Ovary (tissue), 9 donors: Measurements from ENCODE around the gene SENP6. TPM values are rescaled to one million over a fixed set of nuclear protein-coding genes. Genes with fewer than 3 reads are reported as not detected.
"Not testable (repeated sequence)": the region's sequence is repeated elsewhere in the genome, so short reads cannot be mapped to it uniquely, and the experiment has no call there.

Source experiments
- DNase-seq, 5 donors: peaks; one replicate each; pipeline ENCODE4 v3.0.0-alpha.2; 2019 to 2020
- H3K27ac ChIP-seq, 2 donors: fragments of 200-600 bp; one replicate each; pipeline versions ENCODE4 v1.5.1 to v1.8.0; 2019 to 2022
- H3K27me3 ChIP-seq: fragments of 200-600 bp; one replicate; pipeline ENCODE4 v1.8.0; 2022
- H3K36me3 ChIP-seq: fragments of 200-600 bp; sonication (generic); one replicate; pipeline ENCODE4 v1.5.1; 2019
- H3K4me1 ChIP-seq: one replicate; pipeline ENCODE4 v1.8.1; 2013; ENCODE audit warnings: mild to moderate bottlenecking, moderate library complexity; ENCODE audit not compliant: insufficient read depth
- H3K4me3 ChIP-seq: fragments of 200-600 bp; sonication (generic); one replicate; pipeline ENCODE4 v1.5.1; 2017
- H3K9me3 ChIP-seq, 2 donors: fragments of 200-600 bp in 1 of 2; sonication (generic) in 1 of 2; one replicate each; pipeline versions ENCODE4 v1.5.1 to v1.8.1; 2013 to 2019; ENCODE audit warnings: mild to moderate bottlenecking in 1 of 2, moderate library complexity in 1 of 2
- EP300 ChIP-seq: sonication (generic); formaldehyde crosslinking; IDR thresholded peaks from one replicate; pipeline ENCODE4 v1.6.1; 2017; ENCODE audit warnings: antibody characterized with exemption
- POLR2A ChIP-seq: fragments of 450-650 bp; IDR thresholded peaks from one replicate; pipeline ENCODE4 v1.6.1; 2017; ENCODE audit warnings: antibody characterized with exemption, mild to moderate bottlenecking, moderate library complexity
- WGBS, 3 donors: extraction: QIAGEN DNeasy Blood & Tissue Kit in 1 of 3; methylation state at CpG; one replicate each; pipeline versions ENCODE4 v1.1.5 to v1.1.7; 2013 to 2017; 5-methylcytosine and 5-hydroxymethylcytosine counted together
- intact Hi-C, 4 donors: fragments of 100-400 bp; cut with DNase I; formaldehyde crosslinking; loops; one replicate each; pipeline versions ENCODE4 v1.11.0 to v1.15.1; 2022 to 2023
- polyA plus RNA-seq, 2 donors: library from polyadenylated mRNA; stranded (reverse); fragments of 200-250 nt in 1 of 2; fragments of 350-450 nt in 1 of 2; fragmentation: Illumina TruSeq in 1 of 2; extraction: RNeasy Lipid Tissue Mini Kit (QIAGEN cat#74804) in 1 of 2; gene quantifications; one replicate each; pipeline ENCODE4 v1.2.3, GENCODE V29; 2013 to 2014
- total RNA-seq, 7 donors: library from RNA; depleted of rRNA in 2 of 7; stranded (reverse); fragments of >200 nt in 2 of 7; fragmentation: NEBNext Ultra II Directional in 3 of 7; extraction: Animal tissue kit (Norgen Biotek cat#: 25700) in 3 of 7; gene quantifications; one replicate each; pipeline versions ENCODE4 v1.1.0 to v1.2.4, GENCODE V29; 2016 to 2023
- TF ChIP-seq, protein P1 (sequence below), 3 donors: fragments of 450-650 bp in 2 of 3; fragments of 200-600 bp in 1 of 3; IDR thresholded peaks; one replicate each; pipeline versions ENCODE4 v1.5.1 to v1.8.0; 2016 to 2022; ENCODE audit warnings: antibody characterized with exemption in 3 of 3, mild to moderate bottlenecking in 1 of 3
- donor health status: DM: no; HTN: no; CAD: no; lungs with moderate emphysema.
- donor health status: DM: no; HTN: no; CAD: no.
- donor health status: Bipolar disorder and iron deficiency.
- donor health status: DM: yes; HTN: yes; CAD: no.
- donor health status: DM: no; HTN: no; CAD: no.
- donor health status: DM: yes; HTN: yes; CAD: no.

The SENP6 gene
- total and polyA plus RNA-seq, 9 donors = 43.0 to 158 (median 132) TPM

DNA sequence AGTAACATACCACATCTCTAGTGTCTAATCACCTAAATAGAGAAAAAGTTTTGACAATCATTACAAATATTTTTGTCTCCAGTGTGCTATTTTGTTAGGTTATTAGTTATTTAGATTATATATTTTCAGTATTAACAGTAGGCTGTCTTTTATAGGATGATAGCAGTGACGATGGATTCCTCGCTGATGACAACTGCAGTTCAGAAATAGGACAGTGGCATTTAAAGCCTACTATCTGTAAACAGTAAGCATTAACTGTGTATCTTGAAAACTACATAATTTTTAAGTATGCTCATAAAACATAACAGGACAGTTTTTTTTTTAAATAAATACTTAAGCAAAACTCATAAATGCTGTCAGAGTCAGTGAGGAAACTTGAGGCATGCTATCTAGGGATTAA, 109.5 kb downstream of the SENP6 start:
- 73 to 87% (median 82%) methylated on average over 2 of the region's 2 CpGs for WGBS, 3 donors

DNA sequence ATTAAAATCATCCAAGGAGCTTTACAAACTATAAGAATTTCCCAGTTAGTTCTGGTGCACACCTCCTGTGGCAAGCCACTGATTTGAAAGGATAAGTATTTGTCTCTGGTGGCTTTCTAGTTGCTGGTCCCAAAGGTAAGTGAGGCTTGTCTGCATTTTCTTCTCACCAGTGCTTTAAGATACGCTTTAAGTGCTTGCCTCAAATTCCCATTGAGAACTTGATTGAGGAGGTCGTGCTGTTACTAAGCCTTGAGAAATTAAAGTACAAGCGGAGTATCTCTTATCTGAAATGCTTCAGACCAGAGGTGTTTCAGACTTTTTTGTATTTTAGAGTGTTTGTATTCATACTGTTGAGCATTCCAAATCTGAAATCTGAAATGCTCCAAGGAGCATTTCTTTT, 117.5 kb downstream of the SENP6 start:
- no peaks in the 10 kb centered on the region for H3K9me3 ChIP-seq
- H3K4me3 ChIP-seq = no peak overlapping the region
- no peak for DNase-seq
- WGBS, 3 donors = 89 to 92% (median 92%) methylated on average over 3 of the region's 3 CpGs
- H3K27me3 ChIP-seq = no peaks in the 10 kb centered on the region
- no peaks in the 10 kb centered on the region for H3K4me1 ChIP-seq
- no peak for TF ChIP-seq EP300
- no peak for TF ChIP-seq POLR2A
- TF ChIP-seq, protein P1, sequence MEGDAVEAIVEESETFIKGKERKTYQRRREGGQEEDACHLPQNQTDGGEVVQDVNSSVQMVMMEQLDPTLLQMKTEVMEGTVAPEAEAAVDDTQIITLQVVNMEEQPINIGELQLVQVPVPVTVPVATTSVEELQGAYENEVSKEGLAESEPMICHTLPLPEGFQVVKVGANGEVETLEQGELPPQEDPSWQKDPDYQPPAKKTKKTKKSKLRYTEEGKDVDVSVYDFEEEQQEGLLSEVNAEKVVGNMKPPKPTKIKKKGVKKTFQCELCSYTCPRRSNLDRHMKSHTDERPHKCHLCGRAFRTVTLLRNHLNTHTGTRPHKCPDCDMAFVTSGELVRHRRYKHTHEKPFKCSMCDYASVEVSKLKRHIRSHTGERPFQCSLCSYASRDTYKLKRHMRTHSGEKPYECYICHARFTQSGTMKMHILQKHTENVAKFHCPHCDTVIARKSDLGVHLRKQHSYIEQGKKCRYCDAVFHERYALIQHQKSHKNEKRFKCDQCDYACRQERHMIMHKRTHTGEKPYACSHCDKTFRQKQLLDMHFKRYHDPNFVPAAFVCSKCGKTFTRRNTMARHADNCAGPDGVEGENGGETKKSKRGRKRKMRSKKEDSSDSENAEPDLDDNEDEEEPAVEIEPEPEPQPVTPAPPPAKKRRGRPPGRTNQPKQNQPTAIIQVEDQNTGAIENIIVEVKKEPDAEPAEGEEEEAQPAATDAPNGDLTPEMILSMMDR (IDR thresholded peaks at IDR 0.05) = no peak
- H3K27ac ChIP-seq = no peak overlapping the region
- intact Hi-C loops = no loop called here
- no peaks in the 10 kb centered on the region for H3K36me3 ChIP-seq

More for the DNA sequence above, 109.5 kb downstream of the SENP6 start:
- intact Hi-C loops = no loop called here
- H3K36me3 ChIP-seq = no peaks in the 10 kb centered on the region
- no peaks in the 10 kb centered on the region for H3K27me3 ChIP-seq
- DNase-seq = no peak
- H3K4me1 ChIP-seq = no peaks in the 10 kb centered on the region
- no peak overlapping the region for H3K4me3 ChIP-seq
- TF ChIP-seq EP300 (no peak), POLR2A (no peak)
- TF ChIP-seq, protein P1 (IDR thresholded peaks at IDR 0.05) = no peak
- no peak overlapping the region for H3K27ac ChIP-seq
- H3K9me3 ChIP-seq = no peaks in the 10 kb centered on the region

DNA sequence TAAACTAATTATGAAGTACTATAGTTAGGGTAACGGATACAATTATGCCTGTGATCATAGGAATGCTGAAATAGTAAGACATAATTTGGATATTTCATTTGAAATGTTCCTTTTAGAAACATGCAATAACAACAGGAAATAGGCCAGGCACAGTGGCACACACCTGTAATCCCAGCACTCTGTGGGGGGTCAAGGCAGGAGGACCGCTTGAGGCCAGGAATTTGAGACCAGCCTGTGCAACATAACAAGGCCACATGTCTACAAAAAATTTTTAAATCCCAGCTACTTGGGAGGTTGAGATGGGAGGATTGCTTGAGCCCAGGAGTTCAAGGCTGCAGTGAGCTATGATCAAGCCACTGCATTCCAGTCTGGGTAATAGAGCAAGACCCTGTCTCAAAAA, 121.7 kb downstream of the SENP6 start:
- H3K4me3 ChIP-seq = no peak overlapping the region
- TF ChIP-seq, protein P1 (IDR thresholded peaks at IDR 0.05) = no peak
- TF ChIP-seq EP300 = no peak
- TF ChIP-seq POLR2A = no peak
- no peaks in the 10 kb centered on the region for H3K36me3 ChIP-seq
- no peaks in the 10 kb centered on the region for H3K9me3 ChIP-seq
- H3K4me1 ChIP-seq = peaks cover 1% of the 10 kb centered on the region
- DNase-seq = no peak
- 37 to 53% (median 38%) methylated on average over 2 of the region's 2 CpGs for WGBS, 3 donors
- no peaks in the 10 kb centered on the region for H3K27me3 ChIP-seq
- intact Hi-C loops = no loop called here
- no peak overlapping the region for H3K27ac ChIP-seq

DNA sequence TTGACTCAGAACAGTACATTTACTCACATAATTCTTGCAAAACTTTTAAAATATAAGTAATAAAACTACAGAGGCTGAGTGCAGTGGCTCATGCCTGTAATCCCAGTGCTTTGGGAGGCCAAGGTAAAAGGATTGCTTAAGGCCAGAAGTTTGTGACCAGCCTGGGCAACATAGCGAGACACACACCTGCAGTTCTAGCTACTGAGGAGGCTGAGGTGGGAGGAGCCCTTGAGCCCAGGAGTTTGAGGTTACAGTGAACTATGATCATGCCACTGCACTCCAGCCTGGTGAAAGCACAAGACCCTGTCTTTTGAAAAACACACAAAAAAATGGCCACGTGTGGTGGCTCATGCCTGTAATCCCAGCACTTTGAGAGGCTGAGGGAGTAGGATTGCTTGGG, 125.5 kb downstream of the SENP6 start:
- no peak for TF ChIP-seq POLR2A
- TF ChIP-seq, protein P1 (IDR thresholded peaks at IDR 0.05) = no peak
- no peak for TF ChIP-seq EP300
- WGBS, 3 donors = 79 to 92% (median 80%) methylated on average over 2 of the region's 2 CpGs
- DNase-seq = no peak
- Histone ChIP-seq H3K36me3 (no peaks in the 10 kb centered on the region), H3K27me3 (no peaks in the 10 kb centered on the region), H3K4me1 (peaks cover 1% of the 10 kb centered on the region), H3K4me3 (no peak overlapping the region), H3K9me3 (no peaks in the 10 kb centered on the region), H3K27ac (no peak overlapping the region)
- intact Hi-C loops = no loop called here

DNA sequence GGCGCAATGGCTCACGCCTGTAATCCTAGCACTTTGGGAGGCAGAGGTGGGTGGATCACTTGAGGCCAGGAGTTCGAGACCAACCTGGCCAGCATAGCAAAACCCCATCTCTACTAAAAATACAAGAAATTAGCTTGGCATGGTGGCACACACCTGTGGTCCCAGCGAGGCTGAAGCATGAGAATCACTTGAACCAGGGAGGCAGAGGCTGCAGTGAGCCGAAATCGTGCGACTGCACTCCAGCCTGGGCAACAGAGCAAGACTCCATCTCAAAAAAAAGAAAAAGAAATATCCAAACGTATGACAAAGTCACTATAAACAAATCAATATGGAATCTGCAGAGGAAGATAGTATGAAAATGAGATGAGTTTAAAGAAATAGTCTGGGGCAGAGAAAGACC, 129.3 kb downstream of the SENP6 start:
- H3K9me3 ChIP-seq, H3K36me3 ChIP-seq, DNase-seq, intact Hi-C loops, H3K27me3 ChIP-seq, H3K4me3 ChIP-seq, H3K4me1 ChIP-seq, H3K27ac ChIP-seq: not testable (repeated sequence)
- WGBS, 3 donors = 78 to 86% (median 82%) methylated on average over 8 of the region's 8 CpGs
